HG03103 (cell line): ENCODE measurements around the gene FAM171A2.

ENCODE experiments used
- ATAC-seq: cut with Tn5 transposase; IDR thresholded peaks from one replicate; pipeline ENCODE4 v1.9.1; 2021; ENCODE audit warnings: low read depth; ENCODE audit not compliant: unreplicated experiment

FAM171A2 gene

DNA sequence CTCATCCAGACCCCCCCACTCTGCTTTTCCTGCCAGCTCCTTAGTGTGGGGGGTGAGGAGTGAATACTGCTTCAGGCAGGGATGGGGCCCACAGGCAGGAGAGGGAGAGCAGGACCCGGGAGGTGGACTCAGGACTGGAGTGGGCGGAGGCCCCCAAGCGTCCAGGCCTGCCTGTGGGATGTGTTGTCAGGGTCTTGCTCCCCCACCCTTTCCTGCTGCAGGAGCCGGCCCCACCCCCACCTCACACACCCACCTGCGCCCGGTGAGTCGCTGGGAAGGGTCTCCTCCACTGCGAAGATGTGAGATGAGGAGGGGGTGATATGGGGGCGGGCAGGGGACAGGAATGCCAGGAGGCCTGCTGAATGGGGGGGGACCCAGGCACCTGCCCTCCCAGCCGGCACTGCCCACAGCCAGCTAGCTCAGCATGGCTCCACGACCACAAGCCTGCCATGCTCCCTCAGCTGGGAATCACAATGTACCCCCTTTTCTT lies 1.1 kb downstream of the FAM171A2 start:
- ATAC-seq = no peak

DNA sequence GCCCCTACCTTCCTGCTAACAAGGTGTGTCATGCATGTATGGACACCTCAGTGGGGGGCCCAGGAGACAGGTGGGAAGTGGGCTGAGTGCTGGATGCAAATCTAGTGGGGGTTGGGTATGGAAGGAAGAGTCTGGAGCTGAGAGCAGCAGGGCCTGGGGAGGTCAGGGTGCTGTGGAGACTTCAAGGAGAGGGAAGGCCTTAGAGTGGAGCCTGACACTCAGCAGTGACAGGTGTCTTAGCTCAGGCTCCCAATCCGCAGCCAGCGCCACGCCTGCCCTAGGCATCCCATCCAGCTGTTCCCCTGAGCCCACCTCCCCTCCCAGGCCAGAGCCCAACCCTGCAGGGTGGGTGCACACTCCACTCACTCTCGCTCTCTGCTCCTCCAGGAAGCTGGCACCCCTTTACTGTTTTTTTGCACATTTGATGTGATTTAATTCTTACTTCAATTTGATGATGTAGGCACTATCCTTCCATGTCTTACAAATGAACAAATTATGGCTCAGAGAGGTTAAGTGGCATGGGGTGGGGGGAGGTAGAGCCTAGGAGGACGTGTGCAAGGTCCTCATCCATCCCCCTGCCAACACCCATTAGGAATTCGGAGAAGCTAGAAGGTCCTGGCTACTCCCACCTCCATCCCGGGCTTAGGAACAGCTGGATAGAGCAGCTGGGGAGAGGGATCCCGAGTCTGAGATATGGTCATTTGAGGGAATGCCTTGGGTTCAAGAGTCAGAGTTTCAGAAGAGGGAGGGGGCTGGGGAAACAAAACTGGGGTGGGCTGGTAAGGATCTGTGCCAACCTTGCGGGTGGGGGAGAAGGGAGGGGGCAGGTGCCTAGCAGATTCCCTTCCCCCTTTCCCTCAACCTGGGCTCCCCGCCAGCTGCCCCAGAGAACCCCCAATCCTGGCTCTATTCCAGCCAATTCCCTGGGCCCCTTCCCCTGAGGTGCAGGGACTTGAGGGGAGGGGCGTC lies 2.1 kb downstream of the FAM171A2 start:
- ATAC-seq = no peak

DNA sequence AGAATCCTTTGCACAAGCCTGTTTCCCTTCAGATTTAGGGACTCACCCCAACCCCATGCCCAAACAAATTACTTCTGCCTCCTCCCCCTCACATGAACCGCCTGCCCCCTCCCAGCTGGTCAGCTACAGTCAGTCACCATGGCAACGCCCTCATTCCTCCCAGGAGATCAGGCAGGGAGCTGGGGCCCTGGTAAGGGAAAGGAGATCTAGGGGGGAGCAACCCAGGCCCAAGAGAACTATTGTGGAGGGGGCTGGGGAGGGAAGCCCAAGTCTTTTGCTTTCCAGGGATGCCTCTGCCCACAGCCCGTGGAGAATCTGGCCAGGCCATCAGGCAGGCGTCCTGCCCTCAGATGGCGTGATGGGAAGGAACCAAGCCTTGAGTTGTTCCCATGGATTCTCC lies 2.8 kb downstream of the FAM171A2 start:
- no peak for ATAC-seq

DNA sequence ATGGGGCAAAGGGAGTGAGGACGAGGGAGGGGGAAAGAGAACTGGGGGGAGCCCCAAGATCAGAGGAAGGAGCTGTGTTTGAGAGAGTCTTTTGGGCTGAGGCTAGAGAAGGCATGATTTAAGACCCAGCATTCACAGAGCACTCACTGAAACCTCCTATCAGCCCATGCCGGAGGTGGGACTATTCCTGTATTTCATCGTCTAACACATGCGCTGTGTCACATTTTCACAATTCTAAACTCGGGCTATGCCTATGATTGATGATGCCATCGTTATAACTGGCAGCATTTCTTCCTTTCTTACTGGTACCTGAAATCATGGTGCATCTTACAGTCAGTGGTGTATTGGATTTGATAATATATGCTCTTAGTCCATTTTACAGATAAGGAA lies 3.5 kb downstream of the FAM171A2 start:
- ATAC-seq = no peak

DNA sequence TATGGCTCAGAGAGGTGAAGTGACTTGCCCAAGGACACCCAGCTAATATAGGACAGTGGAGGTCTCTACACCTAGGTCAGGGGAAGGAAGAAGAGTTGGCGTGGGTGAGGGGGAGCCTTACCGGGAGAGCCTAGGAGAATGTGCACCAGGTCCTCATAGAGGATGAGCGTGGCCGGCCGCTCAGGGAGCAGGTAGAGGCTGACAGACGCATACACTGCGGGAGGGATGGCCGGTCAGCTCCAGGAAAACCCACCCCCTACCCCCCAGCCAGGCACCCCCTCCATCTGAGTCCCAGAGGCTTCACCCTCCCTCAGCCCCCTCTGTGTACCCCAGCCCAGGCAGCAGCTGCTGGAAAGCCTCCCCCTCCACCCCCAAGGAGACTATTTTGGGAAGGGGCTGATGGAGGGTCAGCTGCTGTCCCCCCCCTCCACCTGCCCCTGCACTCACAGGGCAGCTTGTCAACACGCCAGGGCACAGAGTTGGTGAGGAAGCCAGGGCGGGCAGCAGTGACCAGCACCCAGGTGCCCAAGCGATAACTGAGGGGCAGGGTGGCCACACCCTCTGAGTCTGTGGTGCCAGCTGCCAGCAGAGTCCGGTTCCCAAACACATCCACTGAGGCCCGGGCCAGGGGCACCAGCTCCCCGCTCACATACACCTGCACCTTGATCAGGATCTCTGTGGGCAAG lies 4.1 kb downstream of the FAM171A2 start:
- no peak for ATAC-seq

DNA sequence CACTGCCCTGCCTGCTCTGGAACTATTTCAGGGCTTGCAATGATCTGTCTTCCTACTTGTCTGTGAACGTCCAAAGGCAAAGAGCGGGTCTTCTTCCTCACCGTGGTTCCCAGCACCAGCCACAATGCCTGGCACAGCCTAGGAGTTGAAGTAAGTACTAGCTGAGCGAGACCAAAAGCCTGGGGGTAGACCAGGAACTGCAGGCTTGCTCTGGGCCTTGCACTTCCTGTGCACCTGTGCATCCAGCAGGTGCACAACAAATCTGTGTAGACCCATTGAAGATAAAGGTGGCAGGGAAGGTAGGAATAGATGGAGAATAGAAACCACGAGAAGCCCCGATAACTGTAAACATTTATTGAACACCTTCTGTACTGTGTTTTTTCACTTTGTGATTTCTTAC lies 4.6 kb downstream of the FAM171A2 start:
- ATAC-seq = no peak

DNA sequence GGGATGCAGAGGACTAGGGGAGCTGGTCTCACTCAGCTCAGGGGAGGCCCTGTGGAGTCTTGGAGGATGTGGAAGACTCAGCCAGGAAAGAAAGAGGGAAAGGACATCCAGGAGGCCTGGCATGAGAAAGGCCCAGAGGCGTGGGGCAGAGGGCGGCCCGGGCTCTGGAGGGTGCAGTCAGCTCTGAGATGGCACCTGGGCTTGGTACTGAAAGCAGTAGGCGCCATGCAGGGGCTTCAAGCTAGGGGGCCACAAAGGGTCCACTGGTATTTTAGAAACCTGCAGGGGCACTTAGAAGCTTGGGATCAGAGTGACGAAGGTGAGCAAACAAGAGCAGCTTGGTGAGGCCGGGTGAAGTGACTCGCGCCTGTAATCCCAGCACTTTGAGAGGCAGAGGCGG lies 5.6 kb downstream of the FAM171A2 start:
- ATAC-seq = no peak

DNA sequence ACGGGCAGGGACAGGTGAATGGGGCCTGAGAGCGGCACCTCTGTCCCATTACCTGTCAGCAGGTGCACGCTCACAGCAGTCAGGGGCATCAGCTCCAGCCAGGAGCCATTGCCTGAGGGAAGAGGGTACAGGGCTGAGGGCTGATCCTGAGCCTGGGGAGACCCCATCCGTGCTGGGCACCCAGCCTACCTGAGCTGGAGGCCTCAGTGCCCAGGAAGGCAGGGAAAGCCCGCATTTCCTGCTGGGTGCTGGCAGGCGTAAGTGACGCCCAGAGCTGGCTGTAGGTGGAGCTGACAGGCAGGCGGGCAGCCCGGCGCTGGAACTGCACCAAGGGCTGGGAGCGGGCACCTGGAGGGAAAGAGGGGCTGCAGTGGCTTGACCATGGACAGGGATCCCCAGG lies 7.4 kb downstream of the FAM171A2 start:
- ATAC-seq = no peak

DNA sequence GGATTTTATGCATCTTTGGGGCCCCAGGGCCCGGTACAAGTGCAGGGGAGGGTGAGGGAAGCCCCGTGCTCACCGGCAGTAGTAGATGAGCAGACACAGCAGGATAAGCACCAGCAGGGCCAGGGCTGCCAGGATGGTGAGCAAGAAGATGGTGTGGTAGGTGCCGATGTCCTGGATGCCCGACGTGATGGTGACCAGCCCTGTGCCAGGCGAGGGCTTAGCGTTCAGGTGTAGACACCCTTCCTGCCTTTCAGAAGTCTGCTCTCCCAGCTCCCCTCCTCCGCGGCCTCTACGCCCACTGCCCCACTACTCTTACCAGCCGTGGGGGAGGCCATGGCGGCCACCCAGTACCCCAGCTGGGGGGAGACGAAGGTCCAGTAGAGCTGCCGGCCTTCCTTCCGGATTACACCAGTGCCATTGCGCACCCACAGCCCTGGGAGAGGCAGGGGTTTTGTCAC lies 8.0 kb downstream of the FAM171A2 start:
- ATAC-seq = no peak

DNA sequence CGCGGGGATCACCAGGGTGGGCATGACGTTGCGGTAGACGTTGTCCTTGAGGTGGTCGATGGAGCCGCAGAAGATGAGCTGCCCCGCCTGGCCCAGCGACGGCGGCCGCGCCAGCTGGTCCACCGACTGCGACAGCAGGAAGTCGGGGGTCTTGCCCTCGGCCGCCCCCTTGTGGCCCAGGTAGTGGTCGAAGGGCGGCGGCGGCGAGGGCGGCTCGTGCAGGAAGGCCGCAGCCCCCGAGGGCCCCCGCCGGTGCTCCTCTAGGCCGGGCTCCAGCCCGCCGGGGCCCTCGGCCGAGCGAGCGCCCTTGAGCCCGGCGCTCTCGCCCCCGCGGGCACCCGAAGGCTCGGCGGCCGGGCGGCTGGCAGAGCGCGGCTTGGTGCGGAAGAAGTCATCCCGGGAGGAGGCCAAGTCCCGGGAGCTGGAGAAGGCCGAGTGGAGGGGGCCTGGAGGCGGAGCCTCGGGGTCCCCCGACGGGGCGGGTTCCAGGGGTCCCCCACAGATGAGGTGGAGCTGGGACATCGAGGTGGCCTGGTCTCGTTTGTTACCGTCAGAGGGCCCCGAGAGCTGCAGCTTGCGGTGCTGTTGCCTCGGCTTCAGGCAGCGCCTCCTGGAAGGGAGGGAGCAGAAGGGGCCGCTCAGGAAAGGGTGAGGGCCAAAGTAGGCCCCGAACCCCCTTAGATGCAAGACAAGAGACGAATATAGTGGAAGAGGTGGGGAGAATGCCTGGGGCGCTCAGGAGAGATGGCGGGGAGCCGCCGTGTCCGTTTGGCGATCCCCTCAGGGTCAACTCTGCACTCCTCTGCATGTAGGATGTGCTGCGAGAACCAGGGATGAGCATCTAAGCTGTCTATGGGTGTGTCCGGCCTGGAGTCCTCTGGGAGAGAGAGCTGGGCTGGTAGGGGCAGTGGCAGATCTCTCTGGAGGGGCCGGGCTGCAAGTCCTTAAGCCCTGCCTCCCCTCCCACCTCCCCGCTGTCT lies 8.8 kb downstream of the FAM171A2 start:
- ATAC-seq = no peak

DNA sequence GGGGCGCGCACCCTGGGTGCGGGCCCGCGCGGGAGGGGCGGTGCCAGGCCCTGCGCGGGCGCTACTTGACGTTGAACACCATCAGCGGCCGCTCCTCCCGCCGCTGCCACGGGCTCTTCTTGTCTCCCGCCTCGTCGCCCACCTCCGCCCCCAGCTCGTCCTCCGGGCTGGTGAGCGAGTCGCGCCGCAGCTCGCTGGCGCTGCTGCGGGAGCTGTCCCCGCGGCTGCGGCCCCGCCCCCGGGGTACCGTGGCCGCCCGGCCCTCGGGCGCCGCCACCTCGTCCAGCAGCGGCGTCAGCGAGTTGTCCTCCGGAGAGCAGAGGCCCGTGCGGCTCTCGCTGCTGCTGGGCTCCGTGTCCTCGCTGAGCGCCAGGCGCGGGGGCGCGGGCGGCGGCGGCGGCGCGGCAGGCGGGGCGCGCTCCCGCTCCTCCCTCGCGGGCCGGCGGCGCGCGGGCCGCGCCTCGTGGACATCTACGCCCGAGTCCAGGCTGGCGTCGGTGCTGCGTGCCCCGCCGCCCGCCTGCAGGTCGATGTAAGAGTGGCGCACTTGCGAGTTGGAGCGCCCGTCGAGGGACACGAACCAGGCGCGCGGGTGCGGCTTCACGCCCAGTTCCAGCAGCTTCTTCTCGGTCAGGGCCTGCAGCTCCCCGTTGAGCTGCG lies 9.9 kb downstream of the FAM171A2 start:
- ATAC-seq = no peak

DNA sequence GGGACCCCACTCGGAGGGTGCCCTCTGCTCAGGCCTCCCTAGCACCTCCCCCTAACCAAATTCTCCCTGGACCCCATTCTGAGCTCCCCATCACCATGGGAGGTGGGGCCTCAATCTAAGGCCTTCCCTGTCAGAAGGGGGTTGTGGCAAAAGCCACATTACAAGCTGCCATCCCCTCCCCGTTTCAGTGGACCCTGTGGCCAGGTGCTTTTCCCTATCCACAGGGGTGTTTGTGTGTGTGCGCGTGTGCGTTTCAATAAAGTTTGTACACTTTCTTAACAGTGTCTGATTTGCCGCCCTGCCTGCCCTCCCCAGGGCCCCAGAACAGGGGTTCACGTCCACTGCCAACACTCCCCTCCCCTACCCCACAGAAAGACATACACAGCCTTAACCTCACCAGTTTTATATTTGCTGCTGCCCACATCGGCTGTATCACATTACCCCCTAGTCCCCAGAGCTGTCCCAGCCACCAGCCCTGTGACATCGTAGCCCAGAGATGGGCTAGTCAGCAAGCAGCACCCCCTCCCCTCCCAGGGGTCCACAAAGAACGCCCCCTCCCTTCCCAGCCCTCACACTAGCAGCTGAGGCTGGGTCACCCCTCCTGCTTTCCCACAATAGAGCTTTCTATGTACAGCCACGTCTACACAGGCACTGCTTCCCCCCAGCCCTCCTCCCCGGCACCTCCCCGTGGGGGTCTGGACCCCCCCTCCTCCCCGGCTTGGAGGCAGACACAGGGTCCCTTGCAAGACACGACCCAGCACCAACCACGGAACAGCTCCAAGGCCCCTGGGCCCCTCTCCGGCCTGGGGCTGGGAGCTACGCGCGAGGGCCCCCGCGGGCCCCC lies 10.6 kb downstream of the FAM171A2 start:
- ATAC-seq = no peak

DNA sequence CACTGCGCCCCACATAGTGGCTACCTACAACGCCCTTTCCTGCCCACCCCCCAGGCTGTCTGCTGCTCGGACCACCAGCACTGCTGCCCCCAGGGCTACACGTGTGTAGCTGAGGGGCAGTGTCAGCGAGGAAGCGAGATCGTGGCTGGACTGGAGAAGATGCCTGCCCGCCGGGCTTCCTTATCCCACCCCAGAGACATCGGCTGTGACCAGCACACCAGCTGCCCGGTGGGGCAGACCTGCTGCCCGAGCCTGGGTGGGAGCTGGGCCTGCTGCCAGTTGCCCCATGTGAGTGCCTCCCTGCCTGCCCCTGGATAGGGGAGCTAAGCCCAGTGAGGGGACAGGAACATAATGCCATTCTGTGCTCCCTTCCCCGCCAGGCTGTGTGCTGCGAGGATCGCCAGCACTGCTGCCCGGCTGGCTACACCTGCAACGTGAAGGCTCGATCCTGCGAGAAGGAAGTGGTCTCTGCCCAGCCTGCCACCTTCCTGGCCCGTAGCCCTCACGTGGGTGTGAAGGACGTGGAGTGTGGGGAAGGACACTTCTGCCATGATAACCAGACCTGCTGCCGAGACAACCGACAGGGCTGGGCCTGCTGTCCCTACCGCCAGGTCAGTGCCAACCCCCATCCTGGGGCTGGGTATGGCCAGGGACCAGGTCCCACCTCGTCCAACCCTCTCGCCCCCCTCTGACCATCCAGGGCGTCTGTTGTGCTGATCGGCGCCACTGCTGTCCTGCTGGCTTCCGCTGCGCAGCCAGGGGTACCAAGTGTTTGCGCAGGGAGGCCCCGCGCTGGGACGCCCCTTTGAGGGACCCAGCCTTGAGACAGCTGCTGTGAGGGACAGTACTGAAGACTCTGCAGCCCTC lies 11.5 kb downstream of the FAM171A2 start:
- ATAC-seq = no peak

DNA sequence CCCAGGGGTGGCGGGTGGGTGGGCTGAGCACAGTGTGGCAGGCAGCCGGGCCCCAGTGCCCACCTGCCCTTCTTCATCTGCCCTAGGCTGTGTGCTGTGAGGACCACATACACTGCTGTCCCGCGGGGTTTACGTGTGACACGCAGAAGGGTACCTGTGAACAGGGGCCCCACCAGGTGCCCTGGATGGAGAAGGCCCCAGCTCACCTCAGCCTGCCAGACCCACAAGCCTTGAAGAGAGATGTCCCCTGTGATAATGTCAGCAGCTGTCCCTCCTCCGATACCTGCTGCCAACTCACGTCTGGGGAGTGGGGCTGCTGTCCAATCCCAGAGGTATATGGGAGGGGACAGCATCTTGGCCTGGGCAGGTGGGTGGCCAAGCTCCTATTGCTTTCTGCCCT lies 12.2 kb downstream of the FAM171A2 start:
- ATAC-seq = no peak

DNA sequence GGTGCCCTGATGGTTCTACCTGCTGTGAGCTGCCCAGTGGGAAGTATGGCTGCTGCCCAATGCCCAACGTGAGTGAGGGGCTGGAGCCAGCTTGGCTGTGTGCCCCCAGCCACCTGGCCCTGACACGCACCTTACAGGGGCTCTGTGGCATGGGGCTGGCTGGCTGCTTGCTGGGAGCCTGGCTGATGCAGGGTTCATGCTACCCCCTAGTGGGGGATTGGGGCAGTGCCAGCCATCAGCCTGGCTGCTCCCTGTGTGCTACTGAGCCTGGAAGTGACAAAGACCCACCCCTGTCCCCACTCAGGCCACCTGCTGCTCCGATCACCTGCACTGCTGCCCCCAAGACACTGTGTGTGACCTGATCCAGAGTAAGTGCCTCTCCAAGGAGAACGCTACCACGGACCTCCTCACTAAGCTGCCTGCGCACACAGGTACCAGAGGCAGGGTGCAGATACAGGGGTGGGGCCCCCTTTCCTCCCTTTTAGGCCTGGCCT lies 12.9 kb downstream of the FAM171A2 start:
- no peak for ATAC-seq

DNA sequence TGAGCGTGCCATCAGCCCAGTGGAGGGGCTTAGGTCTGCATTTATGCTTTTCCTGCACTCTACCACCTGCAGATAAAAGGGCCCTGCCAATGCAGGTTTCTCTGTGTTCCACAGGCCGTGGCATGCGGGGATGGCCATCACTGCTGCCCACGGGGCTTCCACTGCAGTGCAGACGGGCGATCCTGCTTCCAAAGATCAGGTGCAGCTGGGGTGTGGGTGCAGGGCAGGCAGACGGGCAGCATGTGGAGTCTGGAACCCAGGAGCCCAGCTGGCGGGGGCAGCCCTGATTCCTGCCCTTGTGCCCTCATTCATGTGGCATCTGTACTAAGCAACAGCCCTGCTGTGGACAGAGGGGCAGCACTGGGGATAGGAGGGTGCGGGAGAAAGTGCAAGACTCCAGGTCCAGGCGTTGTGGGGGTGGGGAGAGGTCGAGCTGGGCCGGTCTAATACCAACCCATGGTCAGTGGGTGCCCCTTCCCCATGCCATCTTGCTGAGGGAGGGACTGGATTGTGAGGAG lies 14.0 kb downstream of the FAM171A2 start:
- no peak for ATAC-seq

DNA sequence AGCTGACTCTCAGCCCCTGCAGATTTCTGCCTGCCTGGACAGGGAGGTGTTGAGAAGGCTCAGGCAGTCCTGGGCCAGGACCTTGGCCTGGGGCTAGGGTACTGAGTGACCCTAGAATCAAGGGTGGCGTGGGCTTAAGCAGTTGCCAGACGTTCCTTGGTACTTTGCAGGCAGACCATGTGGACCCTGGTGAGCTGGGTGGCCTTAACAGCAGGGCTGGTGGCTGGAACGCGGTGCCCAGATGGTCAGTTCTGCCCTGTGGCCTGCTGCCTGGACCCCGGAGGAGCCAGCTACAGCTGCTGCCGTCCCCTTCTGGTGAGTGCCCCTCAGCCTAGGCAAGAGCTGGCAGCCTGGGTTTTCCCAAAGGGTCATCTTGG lies 14.7 kb downstream of the FAM171A2 start:
- ATAC-seq = no peak
